CMK (cell line): Measurements from ENCODE around the gene FUT1.
"Not testable (repeated sequence)": the region's sequence is repeated elsewhere in the genome, so short reads cannot be mapped to it uniquely, and the experiment has no call there.

ENCODE experiments used
- DNase-seq: peaks from one replicate; pipeline ENCODE4 v3.0.0-alpha.2; 2010; ENCODE audit warnings: low read depth

FUT1 gene

DNA sequence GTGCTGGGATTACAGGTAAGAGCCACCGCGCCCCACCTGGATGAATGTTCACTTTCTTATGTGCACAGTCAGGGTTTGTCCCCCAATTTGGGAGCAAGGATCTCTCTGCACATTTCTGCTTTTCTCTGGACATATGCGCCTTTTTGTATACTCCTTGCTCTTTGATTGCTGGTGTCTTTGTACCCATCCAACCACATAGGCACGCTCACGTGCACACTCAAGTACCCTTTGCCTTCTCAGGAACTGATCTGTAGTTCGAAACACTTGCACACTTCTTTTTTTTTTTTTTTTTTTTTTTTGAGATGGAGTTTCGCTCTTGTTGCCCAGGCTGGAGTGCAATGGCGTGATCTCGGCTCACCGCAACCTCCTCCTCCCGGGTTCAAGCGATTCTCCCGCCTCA is 34.3 kb downstream of the FUT1 start:
- not testable (repeated sequence) for DNase-seq

DNA sequence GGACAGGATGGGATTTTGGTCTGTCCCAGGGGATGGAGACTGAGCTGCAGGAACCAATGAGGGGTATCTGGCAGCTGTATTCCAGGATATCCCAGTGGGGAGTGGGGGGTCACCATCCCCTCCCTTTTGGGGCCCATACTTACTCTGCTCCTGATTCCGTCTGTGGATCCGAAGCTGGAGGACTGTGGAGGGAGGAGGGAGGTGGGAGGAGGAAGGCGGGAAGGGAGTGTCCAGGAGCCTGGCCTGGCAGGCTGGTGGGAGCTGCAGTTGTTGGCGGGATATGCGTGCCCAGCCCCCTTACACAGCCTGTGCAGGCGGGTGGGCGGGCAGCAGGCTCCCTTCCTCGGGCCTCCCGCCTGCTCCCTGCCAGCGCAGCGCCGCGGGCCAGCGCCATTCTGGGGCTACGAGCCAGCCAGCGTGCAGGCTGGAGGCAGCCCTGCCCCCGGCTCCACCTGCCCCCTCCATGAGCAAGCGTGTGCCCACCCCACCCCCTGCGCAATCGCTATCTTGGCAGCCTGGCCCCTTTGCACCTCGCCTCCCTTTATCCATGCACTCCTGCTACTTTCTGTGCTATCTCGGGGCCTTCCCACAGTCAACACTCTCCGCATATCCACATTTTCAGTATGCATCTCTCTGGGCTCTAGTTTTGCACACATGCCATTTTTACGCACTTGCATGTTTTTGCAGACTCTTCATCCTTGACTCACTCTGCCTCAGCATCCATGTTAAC is 35.7 kb downstream of the FUT1 start:
- DNase-seq, result no peak

DNA sequence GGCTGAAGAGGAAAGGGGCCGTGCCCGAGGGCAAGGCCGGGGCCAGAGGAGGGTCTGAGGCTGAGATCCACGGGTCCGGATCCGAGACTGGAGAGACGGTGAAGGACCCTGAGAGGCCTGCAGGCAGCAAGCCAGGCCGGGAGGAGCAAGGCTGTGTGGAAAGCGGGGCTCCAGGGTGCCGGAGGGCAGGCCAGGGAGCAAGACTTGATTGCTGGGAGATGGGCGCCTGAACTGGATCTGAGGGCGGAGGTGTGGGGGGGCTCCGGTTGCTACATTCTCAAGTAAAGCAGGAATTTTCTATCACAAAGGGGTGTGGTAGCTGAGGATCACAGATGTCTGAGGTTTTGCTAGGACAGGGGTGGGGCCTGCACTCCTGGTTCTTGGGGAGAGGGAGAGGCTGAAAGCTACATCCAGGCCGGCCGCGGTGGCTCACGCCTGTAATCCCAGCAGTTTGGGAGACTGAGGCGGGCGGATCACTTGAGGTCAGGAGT is 36.7 kb downstream of the FUT1 start:
- no peak for DNase-seq

DNA sequence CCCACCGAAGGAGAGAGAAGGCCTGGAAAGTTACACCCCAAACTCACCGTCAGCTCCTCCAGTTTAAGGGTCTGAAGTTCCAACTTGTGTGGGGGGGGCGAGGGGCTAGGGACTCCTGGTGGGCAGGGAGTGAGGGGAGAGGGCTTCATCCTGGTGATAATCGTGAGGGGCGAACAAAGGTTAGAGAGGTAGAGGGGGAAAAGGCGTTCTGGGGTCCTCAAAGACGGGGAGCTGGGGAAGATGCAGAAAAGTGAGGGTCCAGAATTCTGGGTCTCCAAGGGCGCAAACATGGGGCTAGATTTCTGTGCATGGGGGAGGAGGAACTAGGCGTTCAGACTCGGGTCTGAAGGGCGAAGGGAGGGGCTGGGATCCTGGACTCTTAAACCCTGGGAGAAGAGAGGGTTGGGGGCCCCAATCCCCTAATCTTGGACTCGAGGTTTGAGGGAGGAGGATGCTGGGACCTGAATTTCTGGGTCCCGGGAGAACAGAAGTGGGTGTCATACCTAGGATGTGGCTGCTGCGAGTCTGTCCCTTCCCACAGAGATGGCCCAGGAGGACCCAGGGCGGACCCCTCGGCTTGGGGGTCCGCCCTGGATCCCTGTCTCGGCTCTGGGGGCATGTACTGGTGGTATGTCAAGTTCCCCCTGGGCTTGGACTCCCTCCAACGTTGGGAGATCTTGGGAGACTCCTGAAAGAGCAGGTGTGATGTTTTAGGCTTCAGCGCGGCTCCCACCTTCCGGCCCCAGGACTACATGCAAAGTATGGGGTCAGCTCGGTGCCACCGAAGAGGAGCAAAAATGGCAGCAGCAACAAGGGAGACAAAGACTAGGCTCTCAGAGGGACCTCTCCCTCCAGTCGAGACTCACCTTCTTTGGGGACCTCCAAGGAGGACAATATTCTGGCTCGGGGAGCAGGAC is 37.4 kb downstream of the FUT1 start:
- no peak for DNase-seq

DNA sequence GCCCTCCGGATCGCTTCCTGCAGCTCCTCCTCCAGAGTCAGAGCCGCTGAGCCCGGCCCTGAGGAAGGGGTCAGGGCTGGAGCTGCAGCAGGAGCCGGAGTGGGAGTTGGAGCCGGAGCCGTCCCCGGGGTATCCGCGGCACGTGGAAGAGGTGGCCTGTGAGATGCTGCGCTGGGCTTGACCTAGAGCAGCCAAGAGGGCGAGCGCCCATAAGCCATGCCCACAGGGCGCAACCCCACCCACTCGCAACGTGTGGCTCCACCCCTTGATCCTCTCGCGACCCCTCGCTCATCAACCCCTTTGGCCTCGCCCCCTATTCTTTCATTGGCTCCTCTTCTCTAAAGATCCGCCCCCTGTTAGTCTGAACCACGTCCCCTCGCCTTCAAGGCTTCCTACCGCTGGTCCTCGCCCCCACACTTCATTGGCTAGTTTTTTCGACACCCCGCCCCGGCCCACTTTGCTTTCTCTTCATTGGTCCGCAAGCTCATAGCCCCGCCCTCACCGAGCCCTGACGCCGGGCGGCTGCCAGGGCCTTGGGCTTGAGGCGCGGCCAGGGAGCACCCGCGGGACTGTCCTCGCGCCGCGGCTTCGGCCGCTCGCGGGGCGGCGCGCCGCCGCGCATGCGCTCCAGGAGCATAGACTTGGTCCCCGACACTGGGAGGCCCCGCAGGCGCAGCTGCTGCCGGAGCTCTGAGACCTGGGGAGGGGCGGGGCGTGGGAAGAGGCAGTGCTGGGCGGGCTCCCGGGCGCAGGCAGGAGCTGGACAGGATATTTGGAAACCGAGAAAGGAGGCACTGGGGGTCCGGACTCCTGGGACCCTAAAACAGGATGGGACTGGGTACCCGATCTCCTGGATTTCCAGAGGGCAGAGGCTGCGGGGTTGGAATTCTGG is 38.3 kb downstream of the FUT1 start:
- DNase-seq, result peak; percentile 100

DNA sequence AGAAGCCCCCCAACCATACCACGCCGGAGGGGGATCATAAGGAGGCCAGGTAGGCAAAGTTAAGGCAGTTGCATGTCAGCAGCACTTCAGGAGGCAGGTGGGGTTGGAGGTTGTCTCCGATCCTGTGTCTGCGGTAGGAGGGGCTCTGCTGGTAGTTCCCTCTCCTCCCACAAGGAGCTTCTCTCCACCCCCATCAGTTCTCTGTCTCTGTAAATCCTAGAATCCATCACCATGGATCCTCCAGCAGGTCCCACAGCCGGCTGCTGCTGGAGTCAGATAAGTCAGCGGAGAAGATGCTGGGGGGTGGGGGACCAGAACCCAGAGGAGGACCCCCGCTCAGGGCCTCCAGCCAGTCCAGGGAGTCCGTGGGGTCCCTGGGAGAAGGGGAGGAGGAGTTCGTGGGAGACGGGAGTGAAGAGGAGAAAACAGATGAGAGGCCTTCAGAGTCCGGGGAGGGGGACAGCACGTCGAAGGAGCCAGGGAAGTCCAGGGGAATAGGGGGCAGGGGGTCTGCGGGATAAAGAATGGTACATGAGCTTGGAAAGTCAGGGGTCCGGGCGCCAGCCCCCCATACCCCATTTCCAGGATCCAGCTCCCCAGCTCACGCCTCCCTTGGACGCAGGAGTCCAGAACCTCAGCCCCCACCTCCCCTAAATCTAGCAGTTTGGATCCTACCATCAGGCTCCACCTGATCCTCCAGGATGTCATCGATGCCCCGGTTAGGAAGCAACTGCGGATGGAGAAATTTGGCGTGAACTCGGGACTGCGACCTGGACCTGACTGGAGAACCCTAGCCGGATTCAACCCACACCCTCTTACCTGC is 39.2 kb downstream of the FUT1 start:
- no peak for DNase-seq

DNA sequence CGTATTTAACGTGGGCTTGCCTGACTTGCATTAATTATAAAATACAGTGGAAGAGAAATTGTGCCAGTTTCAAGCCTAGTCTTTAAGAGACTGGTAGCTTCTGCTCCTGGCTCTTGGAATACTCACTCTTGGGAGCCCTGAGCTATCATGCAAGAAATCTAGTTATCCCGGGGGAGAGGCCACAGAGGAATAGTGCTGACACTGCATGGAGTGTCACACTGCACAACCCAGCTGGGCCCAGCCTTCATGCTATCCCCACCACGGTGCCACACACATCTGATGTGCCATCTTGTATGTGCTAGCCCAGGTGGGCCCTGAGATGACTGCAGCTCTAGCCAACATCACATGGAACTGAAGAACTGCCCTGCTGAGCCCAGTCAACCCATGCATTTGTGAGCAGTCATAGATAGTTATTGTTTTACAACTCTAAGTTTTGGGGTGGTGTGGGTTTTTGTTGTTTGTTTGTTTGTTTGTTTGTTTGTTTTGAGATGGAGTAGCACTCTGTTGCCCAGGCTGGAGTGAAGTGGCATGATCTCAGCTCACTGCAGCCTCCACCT is 41.3 kb downstream of the FUT1 start:
- DNase-seq, result no peak

DNA sequence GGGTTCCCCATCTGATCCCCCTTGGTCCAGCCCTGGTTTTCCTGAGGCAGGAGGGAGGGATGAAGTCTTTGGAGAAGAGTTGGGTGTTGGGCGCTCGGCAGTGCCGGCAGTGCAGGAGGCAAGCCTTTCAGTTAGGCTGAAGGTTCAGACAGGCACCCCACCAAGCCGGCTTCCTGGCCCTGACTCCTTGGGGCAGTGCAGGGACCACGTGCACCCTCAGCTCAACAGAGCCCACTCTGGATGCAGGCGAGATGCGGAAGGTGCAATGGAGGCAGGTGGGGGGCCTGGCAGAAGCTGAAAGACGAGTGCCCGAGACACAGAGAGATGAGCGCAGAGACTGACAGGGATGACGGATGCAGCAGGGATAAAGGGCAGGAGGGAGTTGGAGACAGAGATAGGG is 44.0 kb downstream of the FUT1 start:
- DNase-seq, result no peak

DNA sequence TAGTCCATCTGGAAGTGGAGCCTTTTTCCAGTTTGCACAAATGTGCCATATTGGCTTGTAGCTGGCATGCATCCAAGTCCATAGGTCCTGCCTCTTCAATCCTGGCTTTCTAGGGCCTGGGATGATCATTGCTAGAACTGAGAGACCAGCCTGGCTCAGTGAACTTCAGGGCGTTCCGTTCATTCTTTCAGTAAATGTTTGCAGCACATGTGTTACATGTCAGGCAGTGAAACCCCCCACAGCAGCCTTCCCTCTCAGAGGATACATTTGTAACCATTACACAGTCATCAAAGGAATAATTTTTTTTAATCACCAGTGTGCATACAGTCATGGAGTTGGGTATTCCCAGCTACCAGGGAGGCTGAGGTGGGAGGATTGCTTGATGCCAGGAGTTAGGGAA is 47.0 kb downstream of the FUT1 start:
- no peak for DNase-seq

DNA sequence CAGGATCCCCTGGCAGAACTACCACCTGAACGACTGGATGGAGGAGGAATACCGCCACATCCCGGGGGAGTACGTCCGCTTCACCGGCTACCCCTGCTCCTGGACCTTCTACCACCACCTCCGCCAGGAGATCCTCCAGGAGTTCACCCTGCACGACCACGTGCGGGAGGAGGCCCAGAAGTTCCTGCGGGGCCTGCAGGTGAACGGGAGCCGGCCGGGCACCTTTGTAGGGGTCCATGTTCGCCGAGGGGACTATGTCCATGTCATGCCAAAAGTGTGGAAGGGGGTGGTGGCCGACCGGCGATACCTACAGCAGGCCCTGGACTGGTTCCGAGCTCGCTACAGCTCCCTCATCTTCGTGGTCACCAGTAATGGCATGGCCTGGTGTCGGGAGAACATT is 49.1 kb downstream of the FUT1 start:
- DNase-seq, result no peak

DNA sequence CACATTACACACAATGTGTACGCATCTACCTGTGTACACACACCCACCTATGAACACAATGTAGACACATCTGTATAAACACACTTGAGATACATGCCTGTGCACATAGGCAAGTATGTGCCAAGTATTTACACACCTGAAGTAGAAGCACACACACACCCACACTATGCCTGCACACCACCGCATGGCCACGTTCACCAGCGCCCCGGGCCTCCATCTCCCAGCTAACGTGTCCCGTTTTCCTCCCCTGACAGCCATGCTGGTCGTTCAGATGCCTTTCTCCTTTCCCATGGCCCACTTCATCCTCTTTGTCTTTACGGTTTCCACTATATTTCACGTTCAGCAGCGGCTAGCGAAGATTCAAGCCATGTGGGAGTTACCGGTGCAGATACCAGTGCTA is 49.7 kb downstream of the FUT1 start:
- no peak for DNase-seq

DNA sequence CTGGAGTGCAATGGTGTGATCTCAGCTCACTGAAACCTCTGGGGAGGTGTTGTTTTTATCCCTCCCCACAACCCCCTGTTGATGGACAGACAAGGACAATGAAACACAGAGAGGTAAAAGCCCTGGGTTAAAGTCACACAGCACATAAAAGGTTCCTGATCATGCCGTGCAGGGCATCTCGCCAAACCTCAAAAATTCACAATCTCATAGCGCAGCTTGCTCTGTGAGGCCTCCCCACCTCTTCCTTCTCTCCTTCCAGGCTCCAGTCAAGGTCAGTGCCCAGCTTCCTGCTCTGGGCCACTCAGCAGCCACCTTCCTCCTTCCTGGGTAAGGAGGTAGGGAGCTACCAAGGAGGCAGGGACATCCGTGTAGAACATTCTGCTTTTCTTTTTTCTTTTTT is 54.4 kb downstream of the FUT1 start:
- DNase-seq, result peak; percentile 86
